ENCODE data around the gene OR8S1. TPM values are rescaled to one million over a fixed set of nuclear protein-coding genes. Genes with fewer than 3 reads are reported as not detected.

OR8S1 gene
- total RNA-seq, 2 experiments from 2014 or later: not detected

GRCh38 chr12:48532601-48533000 is 7.2 kb downstream of the OR8S1 start:
- ChIA-PET POLR2A (interaction anchor here (1.0 kb wide), 1 partner anchor 649 kb away, joined by 4 read pairs; no protein-coding TSS in a partner anchor), CTCF (interaction anchor here (0.6 kb wide), 1 partner anchor 1658 kb away, joined by 5 read pairs; no protein-coding TSS in a partner anchor)
- Mint-ChIP-seq H3K27ac (no peak overlapping the region), H3K4me1 (ENCODE audit: low read depth) (peaks cover 27% of the 10 kb centered on the region), H3K4me3 (peak overlapping the region; percentile 0), H3K27me3 (no peaks in the 10 kb centered on the region), H3K9me3 (no peaks in the 10 kb centered on the region), H3K36me3 (ENCODE audit: low read depth) (no peaks in the 10 kb centered on the region)
- H3K27me3 ChIP-seq (ENCODE audit: control insufficient read depth in 1 of 2, insufficient read depth in 2 of 2, low read length in 2 of 2): no peaks in the 10 kb centered on the region
- no peaks in the 10 kb centered on the region for H3K4me1 ChIP-seq (ENCODE audit: insufficient read depth, low read length)
- intact Hi-C loops (cut with DNase I, micrococcal nuclease): no loop called here
- H3K4me3 ChIP-seq (ENCODE audit: low read length): no peak overlapping the region
- no peaks in the 10 kb centered on the region for H3K36me3 ChIP-seq (ENCODE audit: insufficient read depth, low read length)
- no peak overlapping the region for H3K27ac ChIP-seq (ENCODE audit: low read depth in 1 of 2, low read length in 2 of 2)
- peaks cover 0 to 5% of the 10 kb centered on the region in 2 experiments for H3K9me3 ChIP-seq (ENCODE audit: control insufficient read depth in 1 of 2, insufficient read depth in 1 of 2, low read length in 2 of 2)
- no peak for TF ChIP-seq CTCF (IDR thresholded peaks at IDR 0.05)
- DNase-seq: peak in 1 of 14 experiments; percentile 26
- no peak for ATAC-seq (ENCODE audit: poor library complexity)

- ChIA-PET CTCF (no interaction called here), POLR2A (no interaction called here)
- Mint-ChIP-seq H3K4me1 (ENCODE audit: low read depth) (peaks cover 24% of the 10 kb centered on the region), H3K27ac (no peak overlapping the region), H3K9me3 (no peaks in the 10 kb centered on the region), H3K36me3 (ENCODE audit: low read depth) (no peaks in the 10 kb centered on the region), H3K27me3 (no peaks in the 10 kb centered on the region), H3K4me3 (no peak overlapping the region)
- Histone ChIP-seq H3K27me3 (ENCODE audit: control insufficient read depth in 1 of 2, insufficient read depth in 2 of 2, low read length in 2 of 2) (no peaks in the 10 kb centered on the region), H3K9me3 (ENCODE audit: control insufficient read depth in 1 of 2, insufficient read depth in 1 of 2, low read length in 2 of 2) (no peaks in the 10 kb centered on the region), H3K27ac (ENCODE audit: low read depth in 1 of 2, low read length in 2 of 2) (no peak overlapping the region), H3K4me1 (ENCODE audit: insufficient read depth, low read length) (no peaks in the 10 kb centered on the region), H3K36me3 (ENCODE audit: insufficient read depth, low read length) (no peaks in the 10 kb centered on the region), H3K4me3 (ENCODE audit: low read length) (no peak overlapping the region)
- ATAC-seq (ENCODE audit: poor library complexity) (no peak), DNase-seq (no peak)
- intact Hi-C loops (cut with DNase I, micrococcal nuclease): no loop called here
- no peak for TF ChIP-seq CTCF (IDR thresholded peaks at IDR 0.05)
Observed at GRCh38 chr12:48536602-48537001, 11.2 kb downstream of the OR8S1 start.

GRCh38 chr12:48542300-48542928 is 17.0 kb downstream of the OR8S1 start:
- H3K4me3 Mint-ChIP-seq: no peak overlapping the region
- intact Hi-C loops (cut with DNase I, micrococcal nuclease): loop anchor here (1.0 to 10.0 kb wide), 2 partner anchors 76 to 252 kb away; no protein-coding TSS in a partner anchor
- H3K9me3 ChIP-seq (ENCODE audit: control insufficient read depth in 1 of 2, insufficient read depth in 1 of 2, low read length in 2 of 2): no peaks in the 10 kb centered on the region
- H3K36me3 Mint-ChIP-seq (ENCODE audit: low read depth): no peaks in the 10 kb centered on the region
- no peaks in the 10 kb centered on the region for H3K9me3 Mint-ChIP-seq
- no peaks in the 10 kb centered on the region for H3K4me1 ChIP-seq (ENCODE audit: insufficient read depth, low read length)
- H3K27ac Mint-ChIP-seq: no peak overlapping the region
- no peaks in the 10 kb centered on the region for H3K36me3 ChIP-seq (ENCODE audit: insufficient read depth, low read length)
- TF ChIP-seq CTCF (IDR thresholded peaks at IDR 0.05): peak; percentile 43
- H3K27me3 Mint-ChIP-seq: peaks cover 8% of the 10 kb centered on the region
- DNase-seq (peak in 13 of 14 experiments; percentile 19 to 49 (median 41)), ATAC-seq (ENCODE audit: poor library complexity) (no peak)
- ChIA-PET CTCF (interaction anchor here (0.7 to 1.7 kb wide), 3 partner anchors 76 to 254 kb away, joined by 3 to 18 read pairs (median 3); no protein-coding TSS in a partner anchor), POLR2A (interaction anchor here (1.0 kb wide), 1 partner anchor 12 kb away, joined by 3 read pairs; no protein-coding TSS in a partner anchor)
- H3K4me1 Mint-ChIP-seq (ENCODE audit: low read depth): no peaks in the 10 kb centered on the region
- no peaks in the 10 kb centered on the region for H3K27me3 ChIP-seq (ENCODE audit: control insufficient read depth in 1 of 2, insufficient read depth in 2 of 2, low read length in 2 of 2)
- no peak overlapping the region for H3K27ac ChIP-seq (ENCODE audit: low read depth in 1 of 2, low read length in 2 of 2)
- no peak overlapping the region for H3K4me3 ChIP-seq (ENCODE audit: low read length)

Data from CD4-positive, alpha-beta T cell (primary cell).